ENCODE results near the gene SPTBN1.
A peak's percentile ranks its signal among the peaks of the same experiment; 100 is the strongest.

SPTBN1 gene

GRCh38 chr2:54603357-54603756 lies 147.2 kb downstream of the SPTBN1 start:
- DNase-seq = no peak
- H3K4me3 ChIP-seq = no peak overlapping the region
- H3K9me3 ChIP-seq = no peaks in the 10 kb centered on the region
- intact Hi-C loops (cut with DNase I; ENCODE audit: low total_unique reads) = no loop called here
- no peaks in the 10 kb centered on the region for H3K36me3 ChIP-seq
- H3K27me3 ChIP-seq = no peaks in the 10 kb centered on the region
- peak overlapping the region; percentile 56 to 68 for H3K27ac ChIP-seq
- H3K4me1 ChIP-seq = peaks cover 0 to 87% (median 67%) of the 10 kb centered on the region in 4 donors
- TF ChIP-seq CTCF (IDR thresholded peaks at IDR 0.05) = no peak

- H3K4me3 ChIP-seq = no peak overlapping the region
- peak overlapping the region; percentile 56 to 68 for H3K27ac ChIP-seq
- TF ChIP-seq CTCF (IDR thresholded peaks at IDR 0.05) = no peak
- intact Hi-C loops (cut with DNase I; ENCODE audit: low total_unique reads) = no loop called here
- no peaks in the 10 kb centered on the region for H3K36me3 ChIP-seq
- H3K27me3 ChIP-seq = no peaks in the 10 kb centered on the region
- no peaks in the 10 kb centered on the region for H3K9me3 ChIP-seq
- peaks cover 0 to 83% (median 64%) of the 10 kb centered on the region in 4 donors for H3K4me1 ChIP-seq
- DNase-seq = no peak
Measured at GRCh38 chr2:54603796-54604195, 147.7 kb downstream of the SPTBN1 start.

- no peak for DNase-seq
- H3K27me3 ChIP-seq = no peaks in the 10 kb centered on the region
- intact Hi-C loops (cut with DNase I; ENCODE audit: low total_unique reads) = no loop called here
- H3K4me1 ChIP-seq = peaks cover 0 to 74% (median 54%) of the 10 kb centered on the region in 4 donors
- no peak overlapping the region for H3K4me3 ChIP-seq
- H3K36me3 ChIP-seq = no peaks in the 10 kb centered on the region
- TF ChIP-seq CTCF (IDR thresholded peaks at IDR 0.05) = no peak
- H3K9me3 ChIP-seq = no peaks in the 10 kb centered on the region
- peak overlapping the region; percentile 56 to 68 for H3K27ac ChIP-seq
Measured at GRCh38 chr2:54604871-54605270, 148.7 kb downstream of the SPTBN1 start.

GRCh38 chr2:54605836-54606235 lies 149.7 kb downstream of the SPTBN1 start:
- no peaks in the 10 kb centered on the region for H3K36me3 ChIP-seq
- peaks cover 0 to 73% (median 49%) of the 10 kb centered on the region in 4 donors for H3K4me1 ChIP-seq
- H3K9me3 ChIP-seq = no peaks in the 10 kb centered on the region
- no peak for TF ChIP-seq CTCF (IDR thresholded peaks at IDR 0.05)
- H3K27me3 ChIP-seq = no peaks in the 10 kb centered on the region
- H3K4me3 ChIP-seq = no peak overlapping the region
- intact Hi-C loops (cut with DNase I; ENCODE audit: low total_unique reads) = no loop called here
- H3K27ac ChIP-seq = peak overlapping the region in 1 of 2 donors; percentile 68
- DNase-seq = no peak

GRCh38 chr2:54606393-54606958 lies 150.3 kb downstream of the SPTBN1 start:
- no peak overlapping the region for H3K27ac ChIP-seq
- no peak for TF ChIP-seq CTCF (IDR thresholded peaks at IDR 0.05)
- no peaks in the 10 kb centered on the region for H3K9me3 ChIP-seq
- DNase-seq = no peak
- intact Hi-C loops (cut with DNase I; ENCODE audit: low total_unique reads) = no loop called here
- peaks cover 0 to 68% (median 46%) of the 10 kb centered on the region in 4 donors for H3K4me1 ChIP-seq
- H3K27me3 ChIP-seq = no peaks in the 10 kb centered on the region
- no peak overlapping the region for H3K4me3 ChIP-seq
- no peaks in the 10 kb centered on the region for H3K36me3 ChIP-seq

- Histone ChIP-seq H3K27me3 (no peaks in the 10 kb centered on the region), H3K4me3 (no peak overlapping the region), H3K27ac (no peak overlapping the region), H3K4me1 (peaks cover 0 to 60% (median 35%) of the 10 kb centered on the region in 4 donors), H3K36me3 (peaks cover 0 to 13% (median 6%) of the 10 kb centered on the region in 3 donors), H3K9me3 (no peaks in the 10 kb centered on the region)
- TF ChIP-seq CTCF (IDR thresholded peaks at IDR 0.05) = no peak
- DNase-seq = no peak
- intact Hi-C loops (cut with DNase I; ENCODE audit: low total_unique reads) = no loop called here
Measured at GRCh38 chr2:54608224-54608623, 152.1 kb downstream of the SPTBN1 start.

Measured in tibial artery (tissue), 4 donors.